Spleen (tissue), 11 donors: ENCODE results near the gene FBXO47. TPM values are rescaled to one million over a fixed set of nuclear protein-coding genes. Genes with fewer than 3 reads are reported as not detected.
"Not testable (repeated sequence)": the region's sequence is repeated elsewhere in the genome, so short reads cannot be mapped to it uniquely, and the experiment has no call there.

Experiments used
- DNase-seq: peaks from one replicate; pipeline ENCODE4 v3.0.0-alpha.2; 2020
- H3K27ac ChIP-seq, 8 donors: fragments of 200-600 bp; sonication (generic) in 7 of 8; 1 replicate in 4 of 8; 2 replicates in 4 of 8; pipeline versions ENCODE4 v1.5.0 to v1.8.0; 2016 to 2021; ENCODE audit warnings: inconsistent platforms in 4 of 8, mild to moderate bottlenecking in 4 of 8, moderate library complexity in 1 of 8
- H3K27me3 ChIP-seq, 7 donors: fragments of 200-600 bp; sonication (generic) in 6 of 7; replicated peaks in 1 of 7; 1 replicate in 4 of 7; 2 replicates in 3 of 7; pipeline versions ENCODE4 v1.5.0 to v1.8.0; 2016 to 2021; ENCODE audit warnings: inconsistent platforms in 3 of 7, mild to moderate bottlenecking in 1 of 7
- H3K36me3 ChIP-seq, 6 donors: fragments of 200-600 bp; sonication (generic) in 5 of 6; 1 replicate in 4 of 6; 2 replicates in 2 of 6; pipeline versions ENCODE4 v1.5.0 to v1.8.0; 2016 to 2021; ENCODE audit warnings: inconsistent platforms in 2 of 6
- H3K4me1 ChIP-seq, 6 donors: fragments of 200-600 bp; sonication (generic) in 5 of 6; 1 replicate in 3 of 6; 2 replicates in 3 of 6; pipeline versions ENCODE4 v1.5.0 to v1.8.0; 2016 to 2021; ENCODE audit warnings: inconsistent platforms in 3 of 6
- H3K4me3 ChIP-seq, 8 donors: fragments of 200-600 bp; sonication (generic) in 7 of 8; 1 replicate in 4 of 8; 2 replicates in 4 of 8; pipeline versions ENCODE4 v1.5.0 to v1.8.0; 2016 to 2021; ENCODE audit warnings: inconsistent platforms in 4 of 8, mild to moderate bottlenecking in 4 of 8, moderate library complexity in 2 of 8
- H3K9me3 ChIP-seq, 8 donors: fragments of 200-600 bp; sonication (generic) in 7 of 8; 1 replicate in 4 of 8; 2 replicates in 4 of 8; pipeline versions ENCODE4 v1.5.0 to v1.8.0; 2016 to 2021; ENCODE audit warnings: inconsistent platforms in 4 of 8
- CTCF ChIP-seq, 11 experiments: fragments of 200-600 bp in 7 of 11; fragments of 450-650 bp in 4 of 11; sonication (generic) in 4 of 11; IDR thresholded peaks in 8 of 11; conservative IDR thresholded peaks in 3 of 11; 1 replicate in 7 of 11; 2 replicates in 4 of 11; pipeline versions ENCODE4 v1.4.0 to v1.8.0; 2016 to 2021; ENCODE audit warnings: antibody characterized with exemption in 11 of 11, inconsistent platforms in 4 of 11, mild to moderate bottlenecking in 1 of 11
- POLR2A ChIP-seq, 3 donors: fragments of 450-650 bp; IDR thresholded peaks; one replicate each; pipeline ENCODE4 v1.5.1; 2017; ENCODE audit warnings: antibody characterized with exemption in 3 of 3, mild to moderate bottlenecking in 1 of 3
- POLR2AphosphoS5 ChIP-seq, 3 donors: sonication (generic); formaldehyde crosslinking; IDR thresholded peaks; one replicate each; pipeline ENCODE4 v1.5.1; 2017; ENCODE audit warnings: antibody characterized with exemption in 3 of 3
- WGBS, 5 donors: extraction: QIAGEN DNeasy Blood & Tissue Kit in 3 of 5; methylation state at CpG; one replicate each; pipeline versions ENCODE4 v1.1.5 to v1.1.7; 2013 to 2018; 5-methylcytosine and 5-hydroxymethylcytosine counted together
- intact Hi-C: fragments of 100-400 bp; cut with DNase I; formaldehyde crosslinking; loops from one replicate; pipeline ENCODE4 v1.15.0; 2023; ENCODE audit warnings: low total_unique reads
- polyA plus RNA-seq, 3 donors: library from polyadenylated mRNA; stranded (reverse); fragments of 200-250 nt; gene quantifications; one replicate each; pipeline ENCODE4 v1.2.1, GENCODE V29; 2013
- total RNA-seq, 7 donors: library from RNA; depleted of rRNA in 3 of 7; stranded (reverse); fragments of >200 nt in 3 of 7; fragmentation: NEBNext Ultra II Directional in 4 of 7; extraction: Animal tissue kit (Norgen Biotek cat#: 25700) in 4 of 7; gene quantifications; one replicate each; pipeline versions ENCODE4 v1.1.0 to v1.2.1, GENCODE V29; 2016 to 2021
- donor health status: healthy with polysubstance abuse.
- donor health status: DM: no; HTN: no; CAD: no; lungs with moderate emphysema.
- donor health status: DM: no; HTN: no; CAD: no.
- donor health status: Bipolar disorder and iron deficiency.
- donor health status: healthy.
- donor health status: DM: no; HTN: no; CAD: no.
- donor health status: DM: yes; HTN: yes; CAD: no.

FBXO47 gene
- total and polyA plus RNA-seq, 10 donors: 0.06 TPM; not detected in 9

DNA sequence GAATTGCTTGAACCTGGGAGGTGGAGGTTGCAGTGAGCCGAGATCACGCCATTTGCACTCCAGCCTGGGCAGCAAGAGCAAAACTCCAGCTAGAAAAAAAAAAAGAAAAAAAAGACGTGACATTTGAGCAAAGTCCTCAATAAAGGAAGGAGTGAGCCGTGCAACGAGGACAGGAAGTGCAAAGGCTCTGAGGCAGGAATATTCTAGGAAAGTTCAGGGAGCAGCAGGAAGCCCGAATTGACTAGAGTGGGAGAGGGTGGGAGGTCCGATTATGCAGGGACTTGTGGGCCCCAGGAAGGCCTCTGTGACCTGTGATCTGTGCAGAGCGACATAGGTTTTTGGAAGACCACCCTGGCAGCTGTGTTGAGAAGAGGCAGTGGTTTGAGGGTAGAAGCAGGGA lies 50.4 kb downstream of the FBXO47 start:
- H3K9me3 ChIP-seq: no peaks in the 10 kb centered on the region
- H3K4me1 ChIP-seq: peaks cover 0 to 83% (median 36%) of the 10 kb centered on the region in 6 donors
- intact Hi-C loops: no loop called here
- H3K27me3 ChIP-seq: no peaks in the 10 kb centered on the region
- peaks cover 2 to 98% (median 81%) of the 10 kb centered on the region in 6 donors for H3K36me3 ChIP-seq
- H3K4me3 ChIP-seq: no peak overlapping the region
- H3K27ac ChIP-seq: peak overlapping the region in 2 of 8 donors; percentile 11 to 12
- 70 to 79% (median 72%) methylated on average over 8 of the region's 8 CpGs for WGBS, 5 donors
- TF ChIP-seq POLR2AphosphoS5 (IDR thresholded peaks at IDR 0.05): no peak
- TF ChIP-seq POLR2A (IDR thresholded peaks at IDR 0.05): no peak
- TF ChIP-seq CTCF (IDR thresholded peaks at IDR 0.05 in 8 of 11, conservative IDR thresholded peaks at IDR 0.05 in 3 of 11): no peak
- DNase-seq: peak; percentile 23

DNA sequence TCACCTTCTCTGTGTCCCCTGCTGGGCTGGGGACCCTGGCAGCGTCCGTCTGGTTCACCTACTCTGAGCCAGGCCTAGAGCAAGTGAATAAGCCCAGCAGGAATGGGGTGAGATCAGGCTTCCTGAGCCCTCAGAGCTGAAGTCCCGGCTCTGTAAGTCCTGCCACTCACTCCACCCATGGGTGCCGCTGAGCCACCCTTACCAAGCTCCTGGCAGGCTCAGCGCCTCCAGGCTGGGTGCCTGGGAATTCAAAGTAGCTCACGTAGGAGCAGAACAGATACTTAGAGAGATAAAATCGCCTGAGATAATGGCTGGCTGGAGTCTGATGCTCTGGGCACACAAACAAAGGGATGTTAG lies 51.6 kb downstream of the FBXO47 start:
- H3K4me3 ChIP-seq: no peak overlapping the region
- intact Hi-C loops: no loop called here
- peak; percentile 24 for DNase-seq
- H3K9me3 ChIP-seq: no peaks in the 10 kb centered on the region
- H3K27me3 ChIP-seq: no peaks in the 10 kb centered on the region
- no peak for TF ChIP-seq POLR2AphosphoS5 (IDR thresholded peaks at IDR 0.05)
- no peak for TF ChIP-seq CTCF (IDR thresholded peaks at IDR 0.05 in 8 of 11, conservative IDR thresholded peaks at IDR 0.05 in 3 of 11)
- no peak for TF ChIP-seq POLR2A (IDR thresholded peaks at IDR 0.05)
- 93 to 99% (median 95%) methylated on average over 7 of the region's 7 CpGs for WGBS, 5 donors
- peaks cover 0 to 83% (median 35%) of the 10 kb centered on the region in 6 donors for H3K4me1 ChIP-seq
- peak overlapping the region in 2 of 8 donors; percentile 12 to 24 for H3K27ac ChIP-seq
- H3K36me3 ChIP-seq: peaks cover 2 to 100% (median 85%) of the 10 kb centered on the region in 6 donors

DNA sequence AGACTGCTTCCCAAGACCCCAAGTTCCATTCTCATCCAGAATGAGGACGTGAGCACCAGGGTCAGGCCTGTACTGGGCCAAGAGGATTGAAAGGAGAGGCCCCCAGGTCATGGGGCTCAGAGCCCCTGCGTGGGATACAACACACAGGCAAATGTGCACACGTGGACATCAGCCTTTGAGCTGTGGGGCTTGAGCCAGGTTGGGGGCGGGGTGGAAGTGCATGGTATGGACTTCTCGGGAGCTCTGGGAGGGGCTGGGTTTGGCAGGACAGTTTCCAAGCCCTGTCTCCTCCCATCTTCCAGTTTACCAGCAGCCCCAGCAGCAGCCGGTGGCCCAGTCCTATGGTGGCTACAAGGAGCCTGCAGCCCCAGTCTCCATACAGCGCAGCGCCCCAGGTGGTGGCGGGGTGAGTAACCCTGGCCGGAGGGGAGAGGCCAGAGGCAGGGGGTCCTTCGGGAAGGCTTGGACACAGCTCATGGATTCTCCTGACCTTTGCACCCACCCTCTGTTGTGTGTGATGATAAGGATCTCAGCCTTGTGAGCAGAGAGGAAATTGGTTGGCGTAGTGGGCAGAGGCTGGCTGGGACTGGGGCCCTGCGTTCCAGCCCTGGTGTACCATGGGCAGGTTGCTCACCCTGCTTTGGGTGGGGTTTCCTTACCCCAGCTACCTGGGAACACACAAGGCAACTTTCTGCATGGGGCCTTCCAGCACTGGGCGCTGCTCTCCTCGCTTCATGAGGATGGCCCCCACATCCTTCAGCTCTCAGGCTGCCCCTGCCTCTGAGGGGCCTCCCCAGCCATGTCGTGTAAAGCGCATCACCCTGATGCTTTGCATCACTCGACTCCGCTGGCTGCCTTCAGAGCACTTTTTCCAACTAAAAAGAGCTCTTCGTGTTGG lies 52.2 kb downstream of the FBXO47 start:
- intact Hi-C loops: no loop called here
- Histone ChIP-seq H3K27me3 (no peaks in the 10 kb centered on the region), H3K36me3 (peaks cover 2 to 99% (median 81%) of the 10 kb centered on the region in 6 donors), H3K9me3 (no peaks in the 10 kb centered on the region), H3K4me1 (peaks cover 0 to 83% (median 31%) of the 10 kb centered on the region in 6 donors), H3K4me3 (no peak overlapping the region), H3K27ac (peak overlapping the region in 3 of 8 donors; percentile 12 to 26 (median 24))
- TF ChIP-seq POLR2A (IDR thresholded peaks at IDR 0.05) (no peak), CTCF (IDR thresholded peaks at IDR 0.05 in 8 of 11, conservative IDR thresholded peaks at IDR 0.05 in 3 of 11) (no peak), POLR2AphosphoS5 (IDR thresholded peaks at IDR 0.05) (no peak)
- WGBS, 5 donors: 88 to 94% (median 89%) methylated on average over 14 to 20 of the region's 20 CpGs
- peak; percentile 58 for DNase-seq

DNA sequence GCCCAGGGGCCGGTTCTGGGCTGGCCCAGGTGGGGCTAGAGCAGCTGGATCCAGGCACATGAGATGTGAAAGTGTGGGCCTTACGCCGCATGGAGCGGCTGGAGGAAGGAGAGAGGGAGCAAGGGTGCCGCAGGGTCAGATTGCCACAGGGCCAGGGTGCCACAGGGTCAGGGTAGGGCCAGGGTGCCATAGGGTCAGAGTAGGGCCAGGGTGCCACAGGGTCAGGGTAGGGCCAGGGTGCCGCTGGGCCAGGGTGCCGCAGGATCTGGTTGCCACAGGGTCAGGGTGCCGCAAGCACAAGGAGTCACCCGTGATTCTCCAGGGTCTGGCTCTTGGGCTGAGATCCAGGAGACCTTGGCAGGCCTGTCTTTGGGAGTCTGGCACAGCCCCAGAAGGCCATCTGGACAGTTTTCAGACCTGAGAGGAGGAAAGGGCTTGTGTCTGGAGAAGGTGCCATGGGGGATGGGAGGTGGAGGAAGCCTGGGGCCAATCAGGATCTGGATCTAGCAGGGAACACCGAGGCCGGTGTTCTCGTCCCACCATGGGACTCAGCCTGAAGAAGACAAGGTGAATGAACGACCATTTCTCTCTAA lies 54.9 kb downstream of the FBXO47 start:
- intact Hi-C loops: no loop called here
- TF ChIP-seq POLR2AphosphoS5 (IDR thresholded peaks at IDR 0.05): peak in 2 of 3 donors; percentile 59 to 75
- no peak for TF ChIP-seq POLR2A (IDR thresholded peaks at IDR 0.05)
- Histone ChIP-seq H3K27ac (peak overlapping the region in 4 of 8 donors; percentile 36 to 51 (median 43)), H3K36me3 (peaks cover 2 to 98% (median 54%) of the 10 kb centered on the region in 6 donors), H3K9me3 (no peaks in the 10 kb centered on the region), H3K4me3 (no peak overlapping the region), H3K4me1 (peaks cover 14 to 91% (median 48%) of the 10 kb centered on the region in 6 donors), H3K27me3 (no peaks in the 10 kb centered on the region)
- 69 to 85% (median 79%) methylated on average over 13 of the region's 13 CpGs for WGBS, 5 donors
- DNase-seq: peak; percentile 61

DNA sequence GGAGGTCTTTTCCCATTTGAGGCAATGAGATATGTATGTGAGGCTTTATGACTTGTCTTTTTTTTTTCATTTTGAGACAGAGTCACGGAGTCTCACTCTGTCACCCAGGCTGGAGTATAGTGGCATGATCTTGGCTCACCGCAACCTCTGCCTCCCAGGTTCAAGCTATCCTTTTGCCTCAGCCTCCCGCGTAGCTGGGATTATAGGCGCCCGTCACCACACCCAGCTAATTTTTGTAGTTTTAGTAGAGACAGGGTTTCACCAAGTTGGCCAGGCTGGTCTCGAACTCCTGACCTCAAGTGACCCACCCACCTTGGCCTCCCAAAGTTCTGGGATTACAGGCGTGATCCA lies 55.5 kb downstream of the FBXO47 start:
- H3K4me1 ChIP-seq: peaks cover 19 to 96% (median 54%) of the 10 kb centered on the region in 6 donors
- not testable (repeated sequence) for H3K9me3 ChIP-seq

More for the DNA sequence above, 55.5 kb downstream of the FBXO47 start:
- DNase-seq, intact Hi-C loops, H3K27me3 ChIP-seq, H3K4me3 ChIP-seq: not testable (repeated sequence)
- 93 to 99% (median 95%) methylated on average over 8 of the region's 8 CpGs for WGBS, 5 donors
- Histone ChIP-seq H3K27ac (peak overlapping the region in 4 of 8 donors; percentile 23 to 51 (median 43)), H3K36me3 (peaks cover 2 to 92% (median 48%) of the 10 kb centered on the region in 6 donors)
